ENCODE data around the gene RHOG.
"Not testable (repeated sequence)": the region's sequence is repeated elsewhere in the genome, so short reads cannot be mapped to it uniquely, and the experiment has no call there.

RHOG gene

GRCh38 chr11:3807909-3808860, 32.6 kb downstream of the RHOG start, which contains the start of gene PGAP2:
Gene PGAP2 (plus strand): TSS chr11:3808560. CDS start chr11:3811260, 2,700 bp downstream.
- peak; percentile 55 to 62 for DNase-seq

- DNase-seq, result no peak
These were observed 36.8 kb downstream of the RHOG start for GRCh38 chr11:3803726-3804495.

GRCh38 chr11:3802011-3802790, 38.6 kb downstream of the RHOG start:
- DNase-seq, result no peak

GRCh38 chr11:3799873-3800272, 40.9 kb downstream of the RHOG start:
- no peak for DNase-seq

GRCh38 chr11:3799143-3799542, 41.6 kb downstream of the RHOG start:
- no peak for DNase-seq

GRCh38 chr11:3797329-3798090, 43.2 kb downstream of the RHOG start, which contains the start of gene NUP98:
Gene NUP98 (minus strand): TSS chr11:3797554. CDS start chr11:3782117, 15,437 bp downstream.
- DNase-seq, result peak; percentile 100

- DNase-seq, result no peak
These were observed 43.9 kb downstream of the RHOG start for GRCh38 chr11:3796801-3797328.

- DNase-seq, result no peak
These were observed 44.4 kb downstream of the RHOG start for GRCh38 chr11:3796346-3796745.

GRCh38 chr11:3796002-3796311, 44.8 kb downstream of the RHOG start:
- no peak for DNase-seq

GRCh38 chr11:3795131-3796001, 45.4 kb downstream of the RHOG start:
- DNase-seq, result no peak

- DNase-seq, result not testable (repeated sequence)
These were observed 46.4 kb downstream of the RHOG start for GRCh38 chr11:3794387-3794786.

GRCh38 chr11:3786781-3787428, 53.9 kb downstream of the RHOG start:
- no peak for DNase-seq

GRCh38 chr11:3783611-3784010, 57.1 kb downstream of the RHOG start:
- no peak for DNase-seq

GRCh38 chr11:3782963-3783362, 57.8 kb downstream of the RHOG start:
- DNase-seq, result no peak

GRCh38 chr11:3781423-3781822, 59.3 kb downstream of the RHOG start:
- no peak for DNase-seq
